GM18907 (cell line): ENCODE data around the gene PPP1R3G.

Experiments used
- ATAC-seq: cut with Tn5 transposase; IDR thresholded peaks from one replicate; pipeline ENCODE4 v1.9.1; 2021; ENCODE audit warnings: mild to moderate bottlenecking, moderate library complexity; ENCODE audit not compliant: unreplicated experiment

Gene PPP1R3G

GRCh38 chr6:5093231-5094015 is 8.3 kb downstream of the PPP1R3G start:
- no peak for ATAC-seq

GRCh38 chr6:5094327-5094726 is 9.2 kb downstream of the PPP1R3G start:
- no peak for ATAC-seq

GRCh38 chr6:5095236-5095635 is 10.1 kb downstream of the PPP1R3G start:
- peak; percentile 72 for ATAC-seq

- no peak for ATAC-seq
Observed at GRCh38 chr6:5096482-5096881, 11.3 kb downstream of the PPP1R3G start.

- no peak for ATAC-seq
Observed at GRCh38 chr6:5098501-5099270, 13.5 kb downstream of the PPP1R3G start.

GRCh38 chr6:5099537-5099936 is 14.4 kb downstream of the PPP1R3G start:
- no peak for ATAC-seq

- ATAC-seq: no peak
Observed at GRCh38 chr6:5100806-5101205, 15.7 kb downstream of the PPP1R3G start.

- no peak for ATAC-seq
Observed at GRCh38 chr6:5102267-5102970, 17.3 kb downstream of the PPP1R3G start.

- ATAC-seq: no peak
Observed at GRCh38 chr6:5103250-5103649, 18.1 kb downstream of the PPP1R3G start.

- ATAC-seq: no peak
Observed at GRCh38 chr6:5104667-5105066, 19.5 kb downstream of the PPP1R3G start.

GRCh38 chr6:5105146-5105545 is 20.0 kb downstream of the PPP1R3G start:
- no peak for ATAC-seq

- ATAC-seq: no peak
Observed at GRCh38 chr6:5107341-5107740, 22.2 kb downstream of the PPP1R3G start.

GRCh38 chr6:5108068-5108467 is 22.9 kb downstream of the PPP1R3G start:
- no peak for ATAC-seq

GRCh38 chr6:5108536-5109150 is 23.5 kb downstream of the PPP1R3G start:
- no peak for ATAC-seq

- no peak for ATAC-seq
Observed at GRCh38 chr6:5109436-5109835, 24.3 kb downstream of the PPP1R3G start.

GRCh38 chr6:5110246-5110645 is 25.1 kb downstream of the PPP1R3G start:
- no peak for ATAC-seq

GRCh38 chr6:5111626-5112025 is 26.5 kb downstream of the PPP1R3G start:
- no peak for ATAC-seq

- no peak for ATAC-seq
Observed at GRCh38 chr6:5112066-5112799, 27.1 kb downstream of the PPP1R3G start.

GRCh38 chr6:5113096-5113495 is 28.0 kb downstream of the PPP1R3G start:
- ATAC-seq: no peak

- ATAC-seq: no peak
Observed at GRCh38 chr6:5115168-5115567, 30.0 kb downstream of the PPP1R3G start.
